K562 (cell line): ENCODE results near the gene ACE. TPM values are rescaled to one million over a fixed set of nuclear protein-coding genes. Genes with fewer than 3 reads are reported as not detected.
A peak's percentile ranks its signal among the peaks of the same experiment; 100 is the strongest.

Experiments used
- BCLAF1 ChIP-seq, 2 experiments: fragments of 450-650 bp in 1 of 2; IDR thresholded peaks; 2 replicates each; pipeline ENCODE4 v1.6.1; 2011 to 2017; ENCODE audit warnings: low read depth in 2 of 2, antibody characterized with exemption in 1 of 2, borderline replicate concordance in 1 of 2, low read length in 1 of 2, mild to moderate bottlenecking in 1 of 2, mixed read lengths in 1 of 2; ENCODE audit not compliant: control insufficient read depth in 1 of 2
- CGGBP1 ChIP-seq: fragments of 250-450 bp; sonication (Bioruptor Pico); IDR thresholded peaks from 2 replicates; pipeline ENCODE4 v1.9.0; 2021; ENCODE audit warnings: mild to moderate bottlenecking
- CREB3L1 ChIP-seq: fragments of 450-650 bp; IDR thresholded peaks from 2 replicates; pipeline ENCODE4 v1.6.1; 2014; ENCODE audit warnings: low read depth, mild to moderate bottlenecking, moderate library complexity, borderline replicate concordance
- GABPA ChIP-seq: fragments of 200-800 bp; sonication (Bioruptor generic); conservative IDR thresholded peaks from 2 replicates; pipeline ENCODE4 v1.6.1; 2016; ENCODE audit warnings: low read depth, missing genetic modification characterization, missing compliant biosample characterization
- MTA1 ChIP-seq: fragments of 450-650 bp; IDR thresholded peaks from 2 replicates; pipeline ENCODE4 v1.6.1; 2017; ENCODE audit warnings: borderline replicate concordance
- RBM22 ChIP-seq: fragments of 200-400 bp; formaldehyde crosslinking; IDR thresholded peaks from 2 replicates; pipeline ENCODE4 v1.6.1; 2018; ENCODE audit warnings: low read length, low read depth; ENCODE audit not compliant: poor library complexity, severe bottlenecking
- SMARCA5 ChIP-seq: fragments of 450-650 bp; IDR thresholded peaks from 2 replicates; pipeline ENCODE4 v1.6.1; 2016
- TAL1 ChIP-seq: fragments of 450-650 bp; IDR thresholded peaks from 2 replicates; pipeline ENCODE4 v1.6.1; 2016; ENCODE audit warnings: mild to moderate bottlenecking
- TARDBP ChIP-seq: fragments of 450-650 bp; IDR thresholded peaks from 2 replicates; pipeline ENCODE4 v1.6.1; 2016
- TBP ChIP-seq: optimal IDR thresholded peaks from 2 replicates; pipeline ENCODE3; 2011; ENCODE audit warnings: low read depth, low read length, improper control_type of control experiment
- ZNF785 ChIP-seq: fragments of 250-450 bp; sonication (Bioruptor Pico); IDR thresholded peaks from 2 replicates; pipeline ENCODE4 v1.4.0; 2020; ENCODE audit warnings: mild to moderate bottlenecking
- polyA plus RNA-seq, 8 experiments: library from polyadenylated mRNA; depleted of rRNA in 4 of 8; stranded (reverse) in 5 of 8; unstranded in 3 of 8; fragments of >200 nt; fragmentation: Nextera tagmentation in 2 of 8; fragmentation: Illumina TruSeq in 1 of 8; extraction: Ambion mirVana in 2 of 8; extraction: Trizol in 1 of 8; gene quantifications; 2 replicates each; pipeline versions ENCODE4 v1.2.1 to v1.2.3, GENCODE V29; 2011 to 2014; ENCODE audit warnings: inconsistent platforms in 1 of 8, missing spikeins in 1 of 8
- total RNA-seq, 7 experiments: library from RNA; depleted of rRNA in 6 of 7; stranded (reverse); fragments of >200 nt in 6 of 7; fragmentation: Illumina TruSeq in 2 of 7; extraction: Trizol in 2 of 7; gene quantifications; 2 replicates each; pipeline versions ENCODE4 v1.2.1 to v1.2.3, GENCODE V29; 2011 to 2021; ENCODE audit warnings: low replicate concordance in 1 of 7
- TF ChIP-seq, protein P1 (sequence below): sonication (generic); formaldehyde crosslinking; IDR thresholded peaks from 2 replicates; pipeline ENCODE4 v1.8.0; 2022; ENCODE audit warnings: mild to moderate bottlenecking, missing genetic modification reagents
- TF ChIP-seq, protein P2 (sequence below): fragments of 250-450 bp; sonication (Bioruptor Pico); IDR thresholded peaks from 2 replicates; pipeline ENCODE4 v1.6.1; 2021; ENCODE audit warnings: mild to moderate bottlenecking
- TF ChIP-seq, protein P3 (sequence below): fragments of 250-450 bp; sonication (Bioruptor Pico); IDR thresholded peaks from 2 replicates; pipeline ENCODE4 v1.5.0; 2020; ENCODE audit warnings: mild to moderate bottlenecking

The ACE gene
- total and polyA plus RNA-seq, 9 of the 15 experiments (the other 6 are each of a cell fraction or from before 2014, with no cell fraction given), result 0.07 to 2.5 (median 0.47) TPM; not detected in 1

GRCh38 chr17:63431939-63432804, 44.7 kb upstream of the ACE start (continued):
- TF ChIP-seq BCLAF1 (IDR thresholded peaks at IDR 0.05; ENCODE audit: borderline replicate concordance in 1 of 2, control insufficient read depth in 1 of 2, low read depth in 2 of 2, low read length in 1 of 2) (0 out of 4 replicates have a peak, but pooled peaks of 1 of the 2 experiments have one; percentile 69), CGGBP1 (no peak), CREB3L1 (no peak; the same call in 1 of the 2 replicates), GABPA (tag) (no peak), MTA1 (peak; percentile 86), ZNF785 (CRISPR knock-in tag) (no peak), TAL1 (peak; percentile 92), RBM22 (no peak), TARDBP (no peak), TBP (no peak), SMARCA5 (no peak)
- TF ChIP-seq, protein P1, sequence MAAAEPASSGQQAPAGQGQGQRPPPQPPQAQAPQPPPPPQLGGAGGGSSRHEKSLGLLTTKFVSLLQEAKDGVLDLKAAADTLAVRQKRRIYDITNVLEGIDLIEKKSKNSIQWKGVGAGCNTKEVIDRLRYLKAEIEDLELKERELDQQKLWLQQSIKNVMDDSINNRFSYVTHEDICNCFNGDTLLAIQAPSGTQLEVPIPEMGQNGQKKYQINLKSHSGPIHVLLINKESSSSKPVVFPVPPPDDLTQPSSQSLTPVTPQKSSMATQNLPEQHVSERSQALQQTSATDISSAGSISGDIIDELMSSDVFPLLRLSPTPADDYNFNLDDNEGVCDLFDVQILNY (CRISPR knock-in tag), result no peak
- TF ChIP-seq, protein P2, sequence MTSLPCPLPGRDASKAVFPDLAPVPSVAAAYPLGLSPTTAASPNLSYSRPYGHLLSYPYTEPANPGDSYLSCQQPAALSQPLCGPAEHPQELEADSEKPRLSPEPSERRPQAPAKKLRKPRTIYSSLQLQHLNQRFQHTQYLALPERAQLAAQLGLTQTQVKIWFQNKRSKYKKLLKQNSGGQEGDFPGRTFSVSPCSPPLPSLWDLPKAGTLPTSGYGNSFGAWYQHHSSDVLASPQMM (CRISPR knock-in tag), result no peak
- TF ChIP-seq, protein P3, sequence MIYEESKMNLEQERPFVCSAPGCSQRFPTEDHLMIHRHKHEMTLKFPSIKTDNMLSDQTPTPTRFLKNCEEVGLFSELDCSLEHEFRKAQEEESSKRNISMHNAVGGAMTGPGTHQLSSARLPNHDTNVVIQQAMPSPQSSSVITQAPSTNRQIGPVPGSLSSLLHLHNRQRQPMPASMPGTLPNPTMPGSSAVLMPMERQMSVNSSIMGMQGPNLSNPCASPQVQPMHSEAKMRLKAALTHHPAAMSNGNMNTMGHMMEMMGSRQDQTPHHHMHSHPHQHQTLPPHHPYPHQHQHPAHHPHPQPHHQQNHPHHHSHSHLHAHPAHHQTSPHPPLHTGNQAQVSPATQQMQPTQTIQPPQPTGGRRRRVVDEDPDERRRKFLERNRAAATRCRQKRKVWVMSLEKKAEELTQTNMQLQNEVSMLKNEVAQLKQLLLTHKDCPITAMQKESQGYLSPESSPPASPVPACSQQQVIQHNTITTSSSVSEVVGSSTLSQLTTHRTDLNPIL (CRISPR knock-in tag), result 0 out of 2 replicates have a peak, but pooled peaks have one; percentile 44
